HEK293T (cell line): Measurements from ENCODE around the gene COASY.

Experiments
- BHLHE40 ChIP-seq: fragments of 450-650 bp; IDR thresholded peaks from 2 replicates; pipeline ENCODE4 v1.6.1; 2016; ENCODE audit warnings: mild to moderate bottlenecking, moderate library complexity, borderline replicate concordance
- FOXM1 ChIP-seq: fragments of 450-650 bp; IDR thresholded peaks from 2 replicates; pipeline ENCODE4 v1.6.1; 2017; ENCODE audit warnings: mild to moderate bottlenecking, borderline replicate concordance
- L3MBTL2 ChIP-seq: fragments of 450-650 bp; conservative IDR thresholded peaks from 2 replicates; pipeline ENCODE4 v1.6.1; 2016; ENCODE audit warnings: mild to moderate bottlenecking
- PKNOX1 ChIP-seq: fragments of 450-650 bp; IDR thresholded peaks from 2 replicates; pipeline ENCODE4 v1.6.1; 2016
- SP1 ChIP-seq: fragments of 450-650 bp; IDR thresholded peaks from 2 replicates; pipeline ENCODE4 v1.6.1; 2017

GRCh38 chr17:42560246-42560645 is 1.7 kb upstream of the COASY start:
- TF ChIP-seq BHLHE40 (no peak), PKNOX1 (no peak), L3MBTL2 (no peak), FOXM1 (no peak), SP1 (no peak)
